Common myeloid progenitor, CD34-positive (primary cell): ENCODE results near the gene PLAGL1.

ENCODE experiments used
- CTCF ChIA-PET: fragments of 350-600 bp; sonication (Branson Sonifier 250); formaldehyde crosslinking; loops from one replicate; lab custom pipeline; 2021; ENCODE audit warnings: antibody characterized with exemption; lab: Charles Lee
- POLR2A ChIA-PET: fragments of 350-600 bp; sonication (Branson Sonifier 250); formaldehyde crosslinking; loops from one replicate; lab custom pipeline; 2021; ENCODE audit warnings: antibody characterized with exemption; lab: Charles Lee
- DNase-seq, 3 donors: peaks; one replicate each; pipeline versions ENCODE4 v3.0.0 to v3.0.0-alpha.2; 2013
- H3K27ac ChIP-seq, 2 experiments: 1 replicate in 1 of 2; 2 replicates in 1 of 2; pipeline ENCODE4 v1.7.0; 2013; ENCODE audit warnings: inconsistent platforms in 2 of 2, low read length in 2 of 2, mild to moderate bottlenecking in 2 of 2, low read depth in 1 of 2, moderate library complexity in 1 of 2; ENCODE audit not compliant: severe bottlenecking in 2 of 2, insufficient read depth in 1 of 2, poor library complexity in 1 of 2
- H3K27me3 ChIP-seq, 5 experiments: replicated peaks in 2 of 5; 1 replicate in 3 of 5; 2 replicates in 2 of 5; pipeline versions ENCODE4 v1.6.1 to v1.7.0; 2013; ENCODE audit warnings: low read length in 4 of 5, mild to moderate bottlenecking in 2 of 5, moderate library complexity in 2 of 5, inconsistent platforms in 1 of 5; ENCODE audit not compliant: insufficient read depth in 5 of 5, control insufficient read depth in 4 of 5
- H3K36me3 ChIP-seq, 4 experiments: 1 replicate in 2 of 4; 2 replicates in 2 of 4; pipeline versions ENCODE4 v1.6.1 to v1.7.0; 2013; ENCODE audit warnings: low read length in 3 of 4, control low read depth in 1 of 4, mild to moderate bottlenecking in 1 of 4; ENCODE audit not compliant: control insufficient read depth in 4 of 4, insufficient read depth in 4 of 4
- H3K4me1 ChIP-seq, 4 experiments: 1 replicate in 3 of 4; 2 replicates in 1 of 4; pipeline versions ENCODE4 v1.6.1 to v1.7.1; 2013; ENCODE audit warnings: low read length in 3 of 4, mild to moderate bottlenecking in 3 of 4, control low read depth in 1 of 4, inconsistent platforms in 1 of 4, moderate library complexity in 1 of 4; ENCODE audit not compliant: control insufficient read depth in 4 of 4, insufficient read depth in 4 of 4; ENCODE audit errors: control extremely low read depth in 1 of 4
- H3K4me3 ChIP-seq, 7 experiments: 1 replicate in 4 of 7; 2 replicates in 3 of 7; pipeline versions ENCODE4 v1.5.1 to v1.7.0; 2013; ENCODE audit warnings: mild to moderate bottlenecking in 7 of 7, low read length in 6 of 7, moderate library complexity in 6 of 7, inconsistent platforms in 2 of 7, low read depth in 2 of 7, control low read depth in 1 of 7; ENCODE audit not compliant: insufficient read depth in 4 of 7, control insufficient read depth in 1 of 7; ENCODE audit errors: extremely low read depth in 1 of 7
- H3K9me3 ChIP-seq, 5 experiments: 1 replicate in 4 of 5; 2 replicates in 1 of 5; pipeline versions ENCODE4 v1.6.1 to v1.7.1; 2013; ENCODE audit warnings: low read length in 4 of 5, mild to moderate bottlenecking in 2 of 5, inconsistent platforms in 1 of 5, low read depth in 1 of 5, moderate library complexity in 1 of 5; ENCODE audit not compliant: control insufficient read depth in 4 of 5, insufficient read depth in 2 of 5; ENCODE audit errors: control extremely low read depth in 1 of 5
- WGBS: methylation state at CpG from one replicate; pipeline ENCODE4 v1.1.5; 2013; ENCODE audit not compliant: insufficient coverage; 5-methylcytosine and 5-hydroxymethylcytosine counted together

The PLAGL1 gene

GRCh38 chr6:143980921-143981320 lies 27.1 kb downstream of the PLAGL1 start:
- peaks cover 0 to 4% (median 0%) of the 10 kb centered on the region in 4 experiments for H3K4me1 ChIP-seq
- CTCF ChIA-PET, result interaction anchor here (1.0 to 1.6 kb wide), 2 partner anchors 23 to 111 kb away, joined by 3 read pairs; no protein-coding TSS in a partner anchor
- no peak for DNase-seq
- WGBS, result no CpG with 5 or more reads among the region's 1 CpG
- POLR2A ChIA-PET, result no interaction called here
- no peak overlapping the region for H3K27ac ChIP-seq
- H3K27me3 ChIP-seq, result no peaks in the 10 kb centered on the region
- peaks cover 0 to 19% (median 5%) of the 10 kb centered on the region in 4 experiments for H3K36me3 ChIP-seq
- peaks cover 0 to 7% (median 1%) of the 10 kb centered on the region in 5 experiments for H3K9me3 ChIP-seq
- no peak overlapping the region for H3K4me3 ChIP-seq

- peaks cover 0 to 4% (median 0%) of the 10 kb centered on the region in 4 experiments for H3K4me1 ChIP-seq
- no CpG with 5 or more reads among the region's 3 CpGs for WGBS
- no peak overlapping the region for H3K27ac ChIP-seq
- H3K27me3 ChIP-seq, result no peaks in the 10 kb centered on the region
- DNase-seq, result peak in 2 of 3 donors; percentile 23 to 31
- peaks cover 2 to 9% (median 5%) of the 10 kb centered on the region in 4 experiments for H3K36me3 ChIP-seq
- H3K9me3 ChIP-seq, result peaks cover 0 to 7% (median 1%) of the 10 kb centered on the region in 5 experiments
- ChIA-PET CTCF (interaction anchor here (0.8 to 1.0 kb wide), 2 partner anchors 10 to 14 kb away, joined by 3 read pairs; no protein-coding TSS in a partner anchor), POLR2A (interaction anchor here (0.6 kb wide), 1 partner anchor 28 kb away, joined by 4 read pairs; no protein-coding TSS in a partner anchor)
- H3K4me3 ChIP-seq, result peak overlapping the region in 1 of 7 experiments; percentile 7
These were observed 31.2 kb downstream of the PLAGL1 start for GRCh38 chr6:143976806-143977349.

- DNase-seq, result no peak
- WGBS, result 88% methylated on average over 2 of the region's 8 CpGs
- H3K27ac ChIP-seq, result no peak overlapping the region
- peaks cover 0 to 3% (median under 1%) of the 10 kb centered on the region in 4 experiments for H3K36me3 ChIP-seq
- peaks cover 0 to 19% (median 1%) of the 10 kb centered on the region in 4 experiments for H3K4me1 ChIP-seq
- no peak overlapping the region for H3K4me3 ChIP-seq
- no peaks in the 10 kb centered on the region for H3K27me3 ChIP-seq
- ChIA-PET POLR2A (interaction anchor here (0.7 kb wide), 1 partner anchor 141 kb away, joined by 3 read pairs; no protein-coding TSS in a partner anchor), CTCF (interaction anchor here (0.6 to 1.5 kb wide), 2 partner anchors 34 to 115 kb away, joined by 3 to 4 read pairs; no protein-coding TSS in a partner anchor)
- no peaks in the 10 kb centered on the region for H3K9me3 ChIP-seq
These were observed 34.0 kb downstream of the PLAGL1 start for GRCh38 chr6:143974089-143974488.

GRCh38 chr6:143973097-143973966 lies 34.7 kb downstream of the PLAGL1 start:
- POLR2A ChIA-PET, result interaction anchor here (0.7 kb wide), 1 partner anchor 141 kb away, joined by 3 read pairs; no protein-coding TSS in a partner anchor
- Histone ChIP-seq H3K27ac (no peak overlapping the region), H3K36me3 (peaks cover 0 to 3% (median 1%) of the 10 kb centered on the region in 4 experiments), H3K4me1 (peaks cover 0 to 26% (median 4%) of the 10 kb centered on the region in 4 experiments), H3K27me3 (no peaks in the 10 kb centered on the region), H3K4me3 (no peak overlapping the region), H3K9me3 (no peaks in the 10 kb centered on the region)
- no peak for DNase-seq
- CTCF ChIA-PET, result interaction anchor here (0.6 to 1.5 kb wide), 3 partner anchors 29 to 116 kb away, joined by 3 to 4 read pairs (median 3); no protein-coding TSS in a partner anchor
- WGBS, result 95% methylated on average over 13 of the region's 13 CpGs

- no CpG with 5 or more reads among the region's 4 CpGs for WGBS
- DNase-seq, result no peak
- Histone ChIP-seq H3K9me3 (no peaks in the 10 kb centered on the region), H3K36me3 (peaks cover 0 to 11% (median 1%) of the 10 kb centered on the region in 4 experiments), H3K4me3 (no peak overlapping the region), H3K27me3 (no peaks in the 10 kb centered on the region), H3K27ac (no peak overlapping the region), H3K4me1 (peaks cover 0 to 39% (median 6%) of the 10 kb centered on the region in 4 experiments)
- ChIA-PET POLR2A (no interaction called here), CTCF (interaction anchor here (1.6 to 1.9 kb wide), 3 partner anchors 16 to 30 kb away, joined by 3 to 6 read pairs (median 4); no protein-coding TSS in a partner anchor)
These were observed 36.4 kb downstream of the PLAGL1 start for GRCh38 chr6:143971482-143972205.

- no peaks in the 10 kb centered on the region for H3K27me3 ChIP-seq
- ChIA-PET CTCF (interaction anchor here (1.6 to 1.9 kb wide), 3 partner anchors 15 to 29 kb away, joined by 3 to 6 read pairs (median 4); no protein-coding TSS in a partner anchor), POLR2A (interaction anchor here (0.5 kb wide), 1 partner anchor 40 kb away, joined by 3 read pairs; no protein-coding TSS in a partner anchor)
- no peaks in the 10 kb centered on the region for H3K9me3 ChIP-seq
- H3K36me3 ChIP-seq, result peaks cover 0 to 15% (median 3%) of the 10 kb centered on the region in 4 experiments
- no CpG with 5 or more reads among the region's 6 CpGs for WGBS
- H3K27ac ChIP-seq, result no peak overlapping the region
- H3K4me1 ChIP-seq, result peaks cover 0 to 48% (median 9%) of the 10 kb centered on the region in 4 experiments
- no peak overlapping the region for H3K4me3 ChIP-seq
- peak in 1 of 3 donors; percentile 33 for DNase-seq
These were observed 37.4 kb downstream of the PLAGL1 start for GRCh38 chr6:143970456-143971218.
